PC-9 (cell line): Measurements from ENCODE around the gene SLC12A2.

ENCODE experiments used
- CTCF ChIP-seq: fragments of 200-600 bp; sonication (generic); conservative IDR thresholded peaks from 2 replicates; pipeline ENCODE4 v1.6.1; 2017; ENCODE audit warnings: mixed run types, antibody characterized with exemption, mild to moderate bottlenecking, moderate library complexity
- EZH2 ChIP-seq: fragments of 200-600 bp; sonication (generic); IDR thresholded peaks from 2 replicates; pipeline ENCODE4 v1.8.0; 2017; ENCODE audit warnings: antibody characterized with exemption, low read depth

- TF ChIP-seq CTCF (no peak), EZH2 (no peak)
Observed at GRCh38 chr5:128143911-128144310, 60.3 kb downstream of the SLC12A2 start.
